Smooth muscle cell (in vitro differentiated cells): ENCODE results near the gene IQCK. TPM values are rescaled to one million over a fixed set of nuclear protein-coding genes. Genes with fewer than 3 reads are reported as not detected.

ENCODE experiments used
- DNase-seq: peaks from one replicate; lab custom pipeline; 2025; ENCODE audit not compliant: unreplicated experiment; lab: John Stamatoyannopoulos, UW
- H2AFZ ChIP-seq: fragments of 200-600 bp; sonication (generic); 2 replicates; pipeline ENCODE4 v1.6.0; 2016; ENCODE audit warnings: antibody characterized with exemption, low read depth, mild to moderate bottlenecking
- H3F3A ChIP-seq: fragments of 200-600 bp; sonication (generic); 2 replicates; pipeline ENCODE4 v1.6.0; 2017; ENCODE audit warnings: antibody characterized with exemption, low read depth
- H3K27ac ChIP-seq: fragments of 200-600 bp; sonication (generic); 2 replicates; pipeline ENCODE4 v1.5.1; 2016; ENCODE audit warnings: low read depth, mild to moderate bottlenecking
- H3K27me3 ChIP-seq: fragments of 200-600 bp; sonication (generic); 2 replicates; pipeline ENCODE4 v1.6.1; 2016; ENCODE audit warnings: low read depth, mild to moderate bottlenecking
- H3K36me3 ChIP-seq: fragments of 200-600 bp; sonication (generic); 2 replicates; pipeline ENCODE4 v1.5.1; 2016; ENCODE audit warnings: low read depth
- H3K4me1 ChIP-seq: fragments of 200-600 bp; sonication (generic); 2 replicates; pipeline ENCODE4 v1.5.1; 2016; ENCODE audit warnings: low read depth
- H3K4me2 ChIP-seq: fragments of 200-600 bp; sonication (generic); 2 replicates; pipeline ENCODE4 v1.6.0; 2016; ENCODE audit warnings: mild to moderate bottlenecking
- H3K4me3 ChIP-seq: fragments of 200-600 bp; sonication (generic); 2 replicates; pipeline ENCODE4 v1.5.1; 2016; ENCODE audit warnings: mild to moderate bottlenecking
- H3K79me2 ChIP-seq: fragments of 200-600 bp; sonication (generic); 2 replicates; pipeline ENCODE4 v1.6.0; 2016; ENCODE audit warnings: low read depth, mild to moderate bottlenecking
- H3K9ac ChIP-seq: fragments of 200-600 bp; sonication (generic); 2 replicates; pipeline ENCODE4 v1.6.0; 2016; ENCODE audit warnings: low read depth
- H3K9me3 ChIP-seq: fragments of 200-600 bp; sonication (generic); replicated peaks from 2 replicates; pipeline ENCODE4 v1.5.1; 2016; ENCODE audit warnings: low read depth
- H4K20me1 ChIP-seq: fragments of 200-600 bp; sonication (generic); 2 replicates; pipeline ENCODE4 v1.6.0; 2016; ENCODE audit warnings: low read depth
- WGBS: methylation state at CpG from one replicate; pipeline ENCODE4 v1.1.7; 2016; ENCODE audit warnings: low lambda C conversion rate; 5-methylcytosine and 5-hydroxymethylcytosine counted together
- polyA plus RNA-seq: library from polyadenylated mRNA; unstranded; fragments of >200 nt; fragmentation: Nextera tagmentation; extraction: Ambion mirVana; gene quantifications from 2 replicates; pipeline ENCODE4 v1.2.1, GENCODE V29; 2016
- total RNA-seq: library from RNA; depleted of rRNA; stranded (reverse); fragments of >200 nt; gene quantifications from 2 replicates; pipeline ENCODE4 v1.2.3, GENCODE V29; 2014
- TF ChIP-seq, protein P1 (sequence below): fragments of 200-600 bp; sonication (generic); IDR thresholded peaks from 2 replicates; pipeline ENCODE4 v1.5.1; 2017; ENCODE audit warnings: borderline replicate concordance, mild to moderate bottlenecking, antibody characterized with exemption; ENCODE audit not compliant: insufficient read depth, poor library complexity, severe bottlenecking

The IQCK gene
- total and polyA plus RNA-seq, 2 experiments from 2014 or later = 11.2 to 14.6 TPM

DNA sequence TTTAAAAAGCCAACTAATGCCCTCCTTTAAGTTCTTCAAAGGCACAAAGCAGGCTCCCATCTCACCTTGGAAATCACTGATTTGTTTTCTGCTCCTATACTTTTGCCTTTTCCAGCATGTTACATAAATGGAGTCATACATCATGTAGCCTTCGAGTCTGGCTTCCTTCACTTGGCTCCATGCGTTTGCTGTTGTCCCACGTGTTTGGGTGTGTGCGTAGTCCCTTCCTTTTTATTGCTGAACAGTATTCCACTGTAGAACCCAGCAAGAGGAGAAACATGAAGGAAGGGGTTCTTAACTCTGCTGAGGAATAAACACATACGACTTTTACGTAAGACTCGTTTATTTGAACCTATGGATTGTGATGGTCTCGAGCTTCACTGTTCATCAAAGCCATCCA lies 84.5 kb downstream of the IQCK start:
- H2AFZ ChIP-seq = no peak overlapping the region
- H3K9me3 ChIP-seq = no peaks in the 10 kb centered on the region
- H3K9ac ChIP-seq = no peak overlapping the region
- H3K27ac ChIP-seq = no peak overlapping the region
- no peaks in the 10 kb centered on the region for H3K27me3 ChIP-seq
- H4K20me1 ChIP-seq = no peaks in the 10 kb centered on the region
- TF ChIP-seq, protein P1, sequence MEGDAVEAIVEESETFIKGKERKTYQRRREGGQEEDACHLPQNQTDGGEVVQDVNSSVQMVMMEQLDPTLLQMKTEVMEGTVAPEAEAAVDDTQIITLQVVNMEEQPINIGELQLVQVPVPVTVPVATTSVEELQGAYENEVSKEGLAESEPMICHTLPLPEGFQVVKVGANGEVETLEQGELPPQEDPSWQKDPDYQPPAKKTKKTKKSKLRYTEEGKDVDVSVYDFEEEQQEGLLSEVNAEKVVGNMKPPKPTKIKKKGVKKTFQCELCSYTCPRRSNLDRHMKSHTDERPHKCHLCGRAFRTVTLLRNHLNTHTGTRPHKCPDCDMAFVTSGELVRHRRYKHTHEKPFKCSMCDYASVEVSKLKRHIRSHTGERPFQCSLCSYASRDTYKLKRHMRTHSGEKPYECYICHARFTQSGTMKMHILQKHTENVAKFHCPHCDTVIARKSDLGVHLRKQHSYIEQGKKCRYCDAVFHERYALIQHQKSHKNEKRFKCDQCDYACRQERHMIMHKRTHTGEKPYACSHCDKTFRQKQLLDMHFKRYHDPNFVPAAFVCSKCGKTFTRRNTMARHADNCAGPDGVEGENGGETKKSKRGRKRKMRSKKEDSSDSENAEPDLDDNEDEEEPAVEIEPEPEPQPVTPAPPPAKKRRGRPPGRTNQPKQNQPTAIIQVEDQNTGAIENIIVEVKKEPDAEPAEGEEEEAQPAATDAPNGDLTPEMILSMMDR = no peak
- no peak for DNase-seq
- no peak overlapping the region for H3K4me3 ChIP-seq
- H3K79me2 ChIP-seq = no peaks in the 10 kb centered on the region
- H3K4me2 ChIP-seq = no peak overlapping the region
- no peaks in the 10 kb centered on the region for H3K36me3 ChIP-seq
- H3F3A ChIP-seq = no peaks in the 10 kb centered on the region
- H3K4me1 ChIP-seq = peaks cover under 1% of the 10 kb centered on the region
- 86% methylated on average over 8 of the region's 8 CpGs for WGBS

DNA sequence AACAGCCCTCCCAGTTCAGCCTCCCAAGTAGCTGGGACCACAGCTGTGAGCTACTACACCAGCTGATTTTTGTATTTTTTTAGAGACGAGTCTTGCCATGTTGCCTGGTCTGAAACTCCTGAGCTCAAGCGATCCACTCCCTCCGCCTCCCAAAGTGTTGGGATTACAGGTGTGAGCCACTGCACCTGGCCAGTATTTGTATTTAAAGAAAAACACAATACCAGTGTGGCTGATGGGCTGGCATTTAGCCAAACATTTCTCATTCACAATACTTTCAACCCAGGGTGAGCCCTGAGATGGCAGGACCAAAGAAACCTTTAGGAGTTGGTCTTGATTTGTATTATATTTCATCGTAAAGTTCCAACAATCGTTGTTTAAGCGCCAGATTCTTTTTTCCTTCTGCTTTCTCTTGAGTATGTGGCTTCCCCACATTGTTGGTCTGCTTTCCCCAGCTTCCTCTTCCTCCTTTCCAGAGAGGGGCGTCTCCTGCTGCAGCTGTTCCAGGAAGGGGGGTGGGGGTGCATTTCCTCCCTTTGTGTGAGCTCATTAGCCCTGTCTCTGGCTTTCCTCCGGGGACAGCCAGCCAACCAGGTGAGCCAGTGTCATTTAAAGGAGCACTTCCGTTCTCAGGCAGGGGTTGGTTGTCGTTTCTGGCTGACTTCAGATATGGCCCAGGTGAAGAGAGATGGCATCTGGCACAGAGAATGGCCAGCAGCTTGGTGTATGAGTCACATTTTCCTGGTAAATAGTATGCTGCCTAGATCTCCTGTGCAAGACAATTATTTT lies 86.7 kb downstream of the IQCK start:
- no peaks in the 10 kb centered on the region for H4K20me1 ChIP-seq
- H3F3A ChIP-seq = no peaks in the 10 kb centered on the region
- TF ChIP-seq, protein P1 = no peak
- H3K4me1 ChIP-seq = peaks cover 7% of the 10 kb centered on the region
- no peak overlapping the region for H3K27ac ChIP-seq
- no peak overlapping the region for H3K4me2 ChIP-seq
- H2AFZ ChIP-seq = no peak overlapping the region
- no peak for DNase-seq
- no peak overlapping the region for H3K9ac ChIP-seq
- H3K36me3 ChIP-seq = no peaks in the 10 kb centered on the region
- WGBS = 79% methylated on average over 10 of the region's 10 CpGs
- H3K27me3 ChIP-seq = no peaks in the 10 kb centered on the region
- no peak overlapping the region for H3K4me3 ChIP-seq
- no peaks in the 10 kb centered on the region for H3K79me2 ChIP-seq
- H3K9me3 ChIP-seq = no peaks in the 10 kb centered on the region

DNA sequence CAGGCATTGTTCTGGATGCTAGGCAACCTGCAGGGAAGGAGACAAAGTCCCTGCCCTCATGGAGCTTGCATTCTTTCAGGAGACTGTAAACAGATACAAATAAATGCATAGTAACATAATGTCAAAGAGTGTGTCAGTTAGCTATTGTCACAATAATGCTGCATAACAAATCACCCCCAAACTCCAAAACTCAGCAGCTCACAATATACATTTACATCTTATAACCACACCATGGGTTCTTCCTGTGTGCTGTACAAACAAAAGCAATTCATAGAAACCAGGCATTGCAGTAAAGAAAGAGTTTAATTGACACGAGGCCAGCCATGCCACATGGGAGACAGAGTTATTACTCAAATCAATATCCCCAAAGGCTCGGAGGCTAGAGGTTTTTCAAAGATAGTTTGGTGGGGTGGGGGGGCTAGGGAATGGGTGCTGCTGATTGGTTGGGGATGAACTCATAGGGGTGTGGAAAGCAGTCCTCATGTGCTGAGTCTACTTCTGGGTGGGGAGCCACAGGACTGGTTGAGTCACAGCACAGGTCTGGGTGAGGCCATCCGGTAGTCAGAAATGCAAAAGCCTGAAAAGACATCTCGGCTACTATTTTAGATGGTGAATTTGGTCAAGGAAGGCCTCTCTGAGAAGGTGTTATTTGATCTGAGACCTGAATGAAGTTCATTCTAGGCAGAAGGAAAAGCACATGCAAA lies 87.5 kb downstream of the IQCK start:
- Histone ChIP-seq H2AFZ (no peak overlapping the region), H3K4me3 (no peak overlapping the region), H3K27ac (no peak overlapping the region), H4K20me1 (no peaks in the 10 kb centered on the region), H3K9me3 (no peaks in the 10 kb centered on the region), H3K27me3 (no peaks in the 10 kb centered on the region), H3K4me1 (peaks cover 7% of the 10 kb centered on the region), H3K36me3 (no peaks in the 10 kb centered on the region), H3K4me2 (no peak overlapping the region), H3K79me2 (no peaks in the 10 kb centered on the region), H3K9ac (no peak overlapping the region), H3F3A (no peaks in the 10 kb centered on the region)
- TF ChIP-seq, protein P1 = no peak
- 92% methylated on average over 4 of the region's 4 CpGs for whole genome bisulfite sequencing
- DNase-seq = no peak
